ENCODE measurements around the gene RARRES1.

The RARRES1 gene

DNA sequence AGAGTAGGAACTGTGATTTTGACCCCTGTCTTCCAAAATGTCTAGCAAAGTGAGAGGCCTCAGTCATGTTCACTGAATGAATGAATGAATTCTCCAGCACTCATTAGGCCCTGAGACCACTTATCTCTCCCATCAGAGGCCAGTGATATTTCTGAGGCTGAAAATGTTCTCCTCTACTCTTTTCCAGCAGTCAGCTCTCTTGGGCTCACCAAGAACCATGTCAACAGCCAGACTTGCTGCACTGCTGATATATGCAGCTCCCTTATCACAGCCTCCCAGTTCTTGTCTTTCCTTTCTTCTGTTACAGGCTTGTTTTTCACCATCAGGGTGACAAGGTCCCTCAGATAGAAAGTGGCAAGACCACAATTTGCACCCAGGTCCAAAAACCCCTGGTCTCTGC is 40.9 kb upstream of the RARRES1 start:
- TF ChIP-seq EZH2phosphoT487 (IDR thresholded peaks at IDR 0.05; ENCODE audit: borderline replicate concordance, low read length), result no peak
- TF ChIP-seq CTCF (IDR thresholded peaks at IDR 0.05; ENCODE audit: low read depth, low read length, poor library complexity, severe bottlenecking), result no peak
- Histone ChIP-seq H3K9me3 (ENCODE audit: control insufficient read depth, insufficient read depth, low read length) (no peaks in the 10 kb centered on the region), H3K27ac (ENCODE audit: low read depth, low read length) (no peak overlapping the region), H4K20me1 (ENCODE audit: control insufficient read depth, insufficient read depth, low read depth, low read length) (no peaks in the 10 kb centered on the region), H3K36me3 (ENCODE audit: control insufficient read depth, low read length) (no peaks in the 10 kb centered on the region), H3K27me3 (ENCODE audit: control insufficient read depth, low read length) (no peaks in the 10 kb centered on the region), H3F3A (ENCODE audit: control insufficient read depth, insufficient read depth) (no peaks in the 10 kb centered on the region), H3K79me2 (ENCODE audit: control insufficient read depth, low read length) (no peaks in the 10 kb centered on the region), H3K4me2 (ENCODE audit: low read length) (no peak overlapping the region), H3K4me1 (ENCODE audit: control insufficient read depth, low read length) (no peaks in the 10 kb centered on the region), H3K9me2 (replicated peaks; ENCODE audit: control insufficient read depth, low read length) (no peaks in the 10 kb centered on the region), H3K4me3 (ENCODE audit: low read length) (no peak overlapping the region)

GRCh38 chr3:158771982-158772381 is 39.7 kb upstream of the RARRES1 start:
- H3K4me1 ChIP-seq (ENCODE audit: control insufficient read depth, low read length), result no peaks in the 10 kb centered on the region

GRCh38 chr3:158771577-158771976 is 39.3 kb upstream of the RARRES1 start:
- Histone ChIP-seq H3K4me2 (ENCODE audit: low read length) (no peak overlapping the region), H3K27me3 (ENCODE audit: control insufficient read depth, low read length) (no peaks in the 10 kb centered on the region), H3K27ac (ENCODE audit: low read depth, low read length) (no peak overlapping the region), H3K9me3 (ENCODE audit: control insufficient read depth, insufficient read depth, low read length) (no peaks in the 10 kb centered on the region), H3K4me3 (ENCODE audit: low read length) (no peak overlapping the region), H4K20me1 (ENCODE audit: control insufficient read depth, insufficient read depth, low read depth, low read length) (no peaks in the 10 kb centered on the region), H3K9me2 (replicated peaks; ENCODE audit: control insufficient read depth, low read length) (no peaks in the 10 kb centered on the region), H3K79me2 (ENCODE audit: control insufficient read depth, low read length) (no peaks in the 10 kb centered on the region), H3F3A (ENCODE audit: control insufficient read depth, insufficient read depth) (no peaks in the 10 kb centered on the region), H3K4me1 (ENCODE audit: control insufficient read depth, low read length) (no peaks in the 10 kb centered on the region), H3K36me3 (ENCODE audit: control insufficient read depth, low read length) (no peaks in the 10 kb centered on the region)
- TF ChIP-seq CTCF (IDR thresholded peaks at IDR 0.05; ENCODE audit: low read depth, low read length, poor library complexity, severe bottlenecking) (no peak), EZH2phosphoT487 (IDR thresholded peaks at IDR 0.05; ENCODE audit: borderline replicate concordance, low read length) (no peak)

More at GRCh38 chr3:158771982-158772381, 39.7 kb upstream of the RARRES1 start:
- TF ChIP-seq EZH2phosphoT487 (IDR thresholded peaks at IDR 0.05; ENCODE audit: borderline replicate concordance, low read length) (no peak), CTCF (IDR thresholded peaks at IDR 0.05; ENCODE audit: low read depth, low read length, poor library complexity, severe bottlenecking) (no peak)
- H3K79me2 ChIP-seq (ENCODE audit: control insufficient read depth, low read length), result no peaks in the 10 kb centered on the region
- no peaks in the 10 kb centered on the region for H3K27me3 ChIP-seq (ENCODE audit: control insufficient read depth, low read length)
- H3K36me3 ChIP-seq (ENCODE audit: control insufficient read depth, low read length), result no peaks in the 10 kb centered on the region
- H3F3A ChIP-seq (ENCODE audit: control insufficient read depth, insufficient read depth), result no peaks in the 10 kb centered on the region
- no peak overlapping the region for H3K27ac ChIP-seq (ENCODE audit: low read depth, low read length)
- H3K4me3 ChIP-seq (ENCODE audit: low read length), result no peak overlapping the region
- H3K9me2 ChIP-seq (replicated peaks; ENCODE audit: control insufficient read depth, low read length), result no peaks in the 10 kb centered on the region
- H3K4me2 ChIP-seq (ENCODE audit: low read length), result no peak overlapping the region
- H3K9me3 ChIP-seq (ENCODE audit: control insufficient read depth, insufficient read depth, low read length), result no peaks in the 10 kb centered on the region
- H4K20me1 ChIP-seq (ENCODE audit: control insufficient read depth, insufficient read depth, low read depth, low read length), result no peaks in the 10 kb centered on the region

All from DOHH2 (cell line).